Measurements from ENCODE around the gene IRF4.

IRF4 gene

GRCh38 chr6:392441-393390, 1.2 kb downstream of the IRF4 start:
- H3K36me3 ChIP-seq (ENCODE audit: low read length): 0 out of 2 replicates have a peak, but pooled peaks cover 4% of the 10 kb centered on the region
- H3K27me3 ChIP-seq (ENCODE audit: low read length): no peaks in the 10 kb centered on the region
- H3K9me2 ChIP-seq (replicated peaks; ENCODE audit: insufficient read depth, low read length): no peaks in the 10 kb centered on the region
- peak overlapping the region; percentile 72 for H3K4me2 ChIP-seq (ENCODE audit: low read depth, low read length, poor library complexity, severe bottlenecking)
- no peak overlapping the region for H3K27ac ChIP-seq (ENCODE audit: low read depth, low read length)
- no peaks in the 10 kb centered on the region for H4K20me1 ChIP-seq (ENCODE audit: low read depth, low read length)
- H3F3A ChIP-seq (ENCODE audit: insufficient read depth): no peaks in the 10 kb centered on the region
- H3K4me3 ChIP-seq (ENCODE audit: insufficient read depth, low read length, poor library complexity, severe bottlenecking): peak overlapping the region; percentile 72
- H3K79me2 ChIP-seq (ENCODE audit: insufficient read depth, low read length): peaks cover 6% of the 10 kb centered on the region; the same call in 1 of the 2 replicates
- H3K9ac ChIP-seq (ENCODE audit: low read length): peak overlapping the region; percentile 68
- H3K9me3 ChIP-seq (ENCODE audit: insufficient read depth, low read length): no peaks in the 10 kb centered on the region
- TF ChIP-seq EZH2phosphoT487 (conservative IDR thresholded peaks at IDR 0.05; ENCODE audit: low read length) (no peak; the same call in 1 of the 2 replicates), CTCF (IDR thresholded peaks at IDR 0.05; ENCODE audit: insufficient read depth, low read length, poor library complexity, severe bottlenecking) (no peak)
- peak overlapping the region; percentile 50 for H2AFZ ChIP-seq (ENCODE audit: low read depth, low read length, severe bottlenecking)

GRCh38 chr6:393391-394221, 2.1 kb downstream of the IRF4 start:
- Histone ChIP-seq H3K9me3 (ENCODE audit: insufficient read depth, low read length) (no peaks in the 10 kb centered on the region), H3F3A (ENCODE audit: insufficient read depth) (no peaks in the 10 kb centered on the region), H2AFZ (ENCODE audit: low read depth, low read length, severe bottlenecking) (no peak overlapping the region), H3K27ac (ENCODE audit: low read depth, low read length) (no peak overlapping the region), H3K9me2 (replicated peaks; ENCODE audit: insufficient read depth, low read length) (no peaks in the 10 kb centered on the region), H4K20me1 (ENCODE audit: low read depth, low read length) (no peaks in the 10 kb centered on the region), H3K79me2 (ENCODE audit: insufficient read depth, low read length) (peaks cover 6% of the 10 kb centered on the region; the same call in 1 of the 2 replicates), H3K36me3 (ENCODE audit: low read length) (0 out of 2 replicates have a peak, but pooled peaks cover 4% of the 10 kb centered on the region), H3K27me3 (ENCODE audit: low read length) (no peaks in the 10 kb centered on the region), H3K4me3 (ENCODE audit: insufficient read depth, low read length, poor library complexity, severe bottlenecking) (peak overlapping the region; percentile 72), H3K9ac (ENCODE audit: low read length) (peak overlapping the region; percentile 68), H3K4me2 (ENCODE audit: low read depth, low read length, poor library complexity, severe bottlenecking) (peak overlapping the region; percentile 72)
- TF ChIP-seq EZH2phosphoT487 (conservative IDR thresholded peaks at IDR 0.05; ENCODE audit: low read length) (no peak), CTCF (IDR thresholded peaks at IDR 0.05; ENCODE audit: insufficient read depth, low read length, poor library complexity, severe bottlenecking) (no peak)

- H3K4me2 ChIP-seq (ENCODE audit: low read depth, low read length, poor library complexity, severe bottlenecking): no peak overlapping the region
- no peak overlapping the region for H3K27ac ChIP-seq (ENCODE audit: low read depth, low read length)
- TF ChIP-seq CTCF (IDR thresholded peaks at IDR 0.05; ENCODE audit: insufficient read depth, low read length, poor library complexity, severe bottlenecking): no peak
- TF ChIP-seq EZH2phosphoT487 (conservative IDR thresholded peaks at IDR 0.05; ENCODE audit: low read length): no peak
- H3K9me2 ChIP-seq (replicated peaks; ENCODE audit: insufficient read depth, low read length): no peaks in the 10 kb centered on the region
- H3K27me3 ChIP-seq (ENCODE audit: low read length): no peaks in the 10 kb centered on the region
- H4K20me1 ChIP-seq (ENCODE audit: low read depth, low read length): no peaks in the 10 kb centered on the region
- H2AFZ ChIP-seq (ENCODE audit: low read depth, low read length, severe bottlenecking): no peak overlapping the region
- H3K79me2 ChIP-seq (ENCODE audit: insufficient read depth, low read length): peaks cover 6% of the 10 kb centered on the region; the same call in 1 of the 2 replicates
- H3K9me3 ChIP-seq (ENCODE audit: insufficient read depth, low read length): no peaks in the 10 kb centered on the region
- no peak overlapping the region for H3K9ac ChIP-seq (ENCODE audit: low read length)
- 0 out of 2 replicates have a peak, but pooled peaks cover 4% of the 10 kb centered on the region for H3K36me3 ChIP-seq (ENCODE audit: low read length)
- no peak overlapping the region for H3K4me3 ChIP-seq (ENCODE audit: insufficient read depth, low read length, poor library complexity, severe bottlenecking)
- no peaks in the 10 kb centered on the region for H3F3A ChIP-seq (ENCODE audit: insufficient read depth)
Measured at GRCh38 chr6:394641-395289, 3.2 kb downstream of the IRF4 start.
